HEK293 (cell line): ENCODE measurements around the gene NIF3L1.

Experiments used
- CTCF ChIA-PET: fragments of 350-600 bp; formaldehyde crosslinking; extraction: SDS; loops from one replicate; lab custom pipeline; 2021; ENCODE audit warnings: antibody characterized with exemption; lab: Yijun Ruan, JAX
- POLR2A ChIA-PET: fragments of 300-600 bp; formaldehyde crosslinking; extraction: SDS; loops from one replicate; lab custom pipeline; 2020; ENCODE audit warnings: antibody characterized with exemption, inconsistent platforms; lab: Yijun Ruan, JAX
- H3K27ac ChIP-seq: fragments of 200-500 bp; sonication (Bioruptor generic); 2 replicates; pipeline ENCODE4 v1.5.1; 2014; ENCODE audit warnings: low read depth, low read length, control low read depth, inconsistent platforms; ENCODE audit errors: extremely low read depth
- H3K36me3 ChIP-seq, 2 experiments: fragments of 200-500 bp in 1 of 2; sonication (Bioruptor generic) in 1 of 2; 1 replicate in 1 of 2; 2 replicates in 1 of 2; pipeline ENCODE4 v1.5.1; 2014 to 2017; ENCODE audit warnings: inconsistent platforms in 2 of 2, low read length in 2 of 2; ENCODE audit not compliant: control insufficient read depth in 2 of 2, insufficient read depth in 1 of 2
- H3K4me1 ChIP-seq: fragments of 200-500 bp; sonication (Bioruptor generic); 2 replicates; pipeline ENCODE4 v1.5.1; 2014; ENCODE audit warnings: mild to moderate bottlenecking, low read length, inconsistent platforms; ENCODE audit not compliant: control insufficient read depth, insufficient read depth
- H3K4me3 ChIP-seq: 2 replicates; pipeline ENCODE4 v1.5.1; 2011; ENCODE audit warnings: low read depth, mild to moderate bottlenecking, control low read depth, low read length, moderate library complexity
- H3K9me3 ChIP-seq: fragments of 200-500 bp; sonication (Bioruptor generic); 2 replicates; pipeline ENCODE4 v1.5.1; 2014; ENCODE audit warnings: low read depth, low read length, inconsistent platforms; ENCODE audit not compliant: control insufficient read depth, insufficient read depth
- BCL6B ChIP-seq: fragments of 450-650 bp; formaldehyde crosslinking; IDR thresholded peaks from 2 replicates; pipeline ENCODE4 v1.5.1; 2017; ENCODE audit warnings: missing biosample characterization, missing genetic modification characterization
- CTCF ChIP-seq: fragments of 450-650 bp; formaldehyde crosslinking; IDR thresholded peaks from 2 replicates; pipeline ENCODE4 v1.5.1; 2016; ENCODE audit warnings: missing biosample characterization, missing genetic modification characterization
- MEIS1 ChIP-seq: sonication (generic); formaldehyde crosslinking; IDR thresholded peaks from 2 replicates; pipeline ENCODE4 v1.8.1; 2022; ENCODE audit warnings: missing genetic modification reagents, mild to moderate bottlenecking, borderline replicate concordance
- PRDM1 ChIP-seq: fragments of 450-650 bp; formaldehyde crosslinking; IDR thresholded peaks from 2 replicates; pipeline ENCODE4; 2016; ENCODE audit warnings: missing biosample characterization, missing genetic modification characterization
- ZBTB17 ChIP-seq: fragments of 450-650 bp; formaldehyde crosslinking; IDR thresholded peaks from 2 replicates; pipeline ENCODE4 v1.5.1; 2016; ENCODE audit warnings: missing biosample characterization, missing genetic modification characterization
- ZEB2 ChIP-seq: fragments of 450-650 bp; formaldehyde crosslinking; IDR thresholded peaks from 2 replicates; pipeline ENCODE4 v1.5.1; 2016; ENCODE audit warnings: missing biosample characterization, missing genetic modification characterization
- ZFHX2 ChIP-seq: fragments of 450-650 bp; formaldehyde crosslinking; conservative IDR thresholded peaks from 2 replicates; pipeline ENCODE4 v1.5.1; 2016; ENCODE audit warnings: missing biosample characterization, missing genetic modification characterization
- ZNF121 ChIP-seq: fragments of 450-650 bp; formaldehyde crosslinking; IDR thresholded peaks from 2 replicates; pipeline ENCODE4 v1.5.1; 2016; ENCODE audit warnings: missing biosample characterization, missing genetic modification characterization
- ZNF146 ChIP-seq: fragments of 450-650 bp; formaldehyde crosslinking; IDR thresholded peaks from 2 replicates; pipeline ENCODE4 v1.5.1; 2016; ENCODE audit warnings: missing biosample characterization, missing genetic modification characterization
- ZNF155 ChIP-seq: fragments of 450-650 bp; formaldehyde crosslinking; IDR thresholded peaks from 2 replicates; pipeline ENCODE4 v1.5.1; 2016; ENCODE audit warnings: missing biosample characterization, missing genetic modification characterization
- ZNF19 ChIP-seq: fragments of 450-650 bp; formaldehyde crosslinking; IDR thresholded peaks from 2 replicates; pipeline ENCODE4; 2016; ENCODE audit warnings: missing biosample characterization, missing genetic modification characterization, low read depth
- ZNF24 ChIP-seq: fragments of 450-650 bp; formaldehyde crosslinking; IDR thresholded peaks from 2 replicates; pipeline ENCODE4 v1.5.1; 2016; ENCODE audit warnings: missing biosample characterization, missing genetic modification characterization
- ZNF366 ChIP-seq: fragments of 450-650 bp; formaldehyde crosslinking; conservative IDR thresholded peaks from 2 replicates; pipeline ENCODE4 v1.5.1; 2016; ENCODE audit warnings: missing biosample characterization, missing genetic modification characterization
- ZNF391 ChIP-seq: fragments of 450-650 bp; formaldehyde crosslinking; IDR thresholded peaks from 2 replicates; pipeline ENCODE4 v1.5.1; 2016; ENCODE audit warnings: low read depth, missing biosample characterization, missing genetic modification characterization, borderline replicate concordance
- ZNF513 ChIP-seq: fragments of 450-650 bp; IDR thresholded peaks from 2 replicates; pipeline ENCODE4 v1.5.1; 2018; ENCODE audit warnings: missing biosample characterization, missing genetic modification characterization
- ZNF529 ChIP-seq: fragments of 450-650 bp; formaldehyde crosslinking; IDR thresholded peaks from 2 replicates; pipeline ENCODE4 v1.5.1; 2017; ENCODE audit warnings: missing genetic modification characterization, missing biosample characterization; ENCODE audit not compliant: insufficient replicate concordance
- ZNF530 ChIP-seq: fragments of 450-650 bp; formaldehyde crosslinking; IDR thresholded peaks from 2 replicates; pipeline ENCODE4 v1.5.1; 2016; ENCODE audit warnings: low read depth, missing biosample characterization, missing genetic modification characterization
- ZNF555 ChIP-seq: fragments of 450-650 bp; formaldehyde crosslinking; conservative IDR thresholded peaks from 2 replicates; pipeline ENCODE4 v1.5.1; 2017; ENCODE audit warnings: missing biosample characterization, mild to moderate bottlenecking, missing genetic modification characterization, inconsistent platforms
- ZNF639 ChIP-seq: fragments of 450-650 bp; formaldehyde crosslinking; IDR thresholded peaks from 2 replicates; pipeline ENCODE4 v1.5.1; 2016; ENCODE audit warnings: missing biosample characterization, missing genetic modification characterization

The NIF3L1 gene

GRCh38 chr2:200843993-200844948 lies 44.9 kb upstream of the NIF3L1 start:
- H3K27ac ChIP-seq = no peak overlapping the region
- H3K9me3 ChIP-seq = no peaks in the 10 kb centered on the region
- H3K4me1 ChIP-seq = no peaks in the 10 kb centered on the region
- ChIA-PET POLR2A (interaction anchor here (0.8 to 1.0 kb wide), 3 partner anchors 11 to 20 kb away, joined by 3 read pairs; partner anchors contain the start of gene CLK1), CTCF (interaction anchor here (0.6 to 0.9 kb wide), 2 partner anchors 141 to 197 kb away, joined by 3 to 4 read pairs; no protein-coding TSS in a partner anchor)
- no peak overlapping the region for H3K4me3 ChIP-seq
- TF ChIP-seq ZNF555 (tag by site-specific recombination) (no peak), ZNF639 (no peak), ZNF513 (tag by site-specific recombination) (no peak), ZNF155 (tag by site-specific recombination) (no peak), ZNF530 (no peak), ZNF391 (tag by site-specific recombination) (no peak), ZNF121 (no peak), PRDM1 (no peak), ZBTB17 (tag by site-specific recombination) (no peak), ZFHX2 (tag by site-specific recombination) (no peak)
- no peaks in the 10 kb centered on the region for H3K36me3 ChIP-seq

GRCh38 chr2:200845194-200845593 lies 44.0 kb upstream of the NIF3L1 start:
- CTCF ChIA-PET = interaction anchor here (0.9 to 1.1 kb wide), 2 partner anchors 17 to 141 kb away, joined by 3 to 4 read pairs; no protein-coding TSS in a partner anchor
- no peak overlapping the region for H3K27ac ChIP-seq
- H3K4me1 ChIP-seq = no peaks in the 10 kb centered on the region
- no peak overlapping the region for H3K4me3 ChIP-seq
- H3K36me3 ChIP-seq = no peaks in the 10 kb centered on the region
- TF ChIP-seq ZNF146 (tag by site-specific recombination) (no peak), ZEB2 (tag by site-specific recombination) (no peak), ZNF366 (tag by site-specific recombination) (no peak)
- TF ChIP-seq, all 188 proteins: peak for 0
- H3K9me3 ChIP-seq = no peaks in the 10 kb centered on the region
- POLR2A ChIA-PET = interaction anchor here (0.8 to 1.1 kb wide), 3 partner anchors 12 to 19 kb away, joined by 3 read pairs; partner anchors contain the start of gene CLK1

GRCh38 chr2:200845669-200846325 lies 43.4 kb upstream of the NIF3L1 start:
- no peak overlapping the region for H3K27ac ChIP-seq
- no peaks in the 10 kb centered on the region for H3K9me3 ChIP-seq
- H3K4me1 ChIP-seq = no peaks in the 10 kb centered on the region
- no peaks in the 10 kb centered on the region for H3K36me3 ChIP-seq
- H3K4me3 ChIP-seq = no peak overlapping the region
- POLR2A ChIA-PET = interaction anchor here (1.0 to 1.1 kb wide), 2 partner anchors 13 to 17 kb away, joined by 3 read pairs; no protein-coding TSS in a partner anchor
- no peak for TF ChIP-seq CTCF (tag by site-specific recombination)
- no peak for TF ChIP-seq ZNF24 (tag by site-specific recombination)
- TF ChIP-seq BCL6B (tag by site-specific recombination) = no peak
- TF ChIP-seq ZNF529 (tag by site-specific recombination) = no peak
- TF ChIP-seq ZNF19 (tag by site-specific recombination) = no peak
- TF ChIP-seq MEIS1 (CRISPR knock-in tag) = no peak
- CTCF ChIA-PET = interaction anchor here (0.7 to 1.1 kb wide), 3 partner anchors 18 to 1039 kb away, joined by 3 to 4 read pairs (median 3); no protein-coding TSS in a partner anchor
